Mesothelial cell of epicardium (in vitro differentiated cells): ENCODE results near the gene SLC2A10. TPM values are rescaled to one million over a fixed set of nuclear protein-coding genes. Genes with fewer than 3 reads are reported as not detected.

Experiments used
- DNase-seq, 2 experiments: peaks; one replicate each; pipeline ENCODE4 v3.0.0; 2021; ENCODE audit warnings: low spot score in 2 of 2; ENCODE audit not compliant: unreplicated experiment in 2 of 2
- H3K27ac Mint-ChIP-seq: 2 replicates; pipeline ENCODE4 v1.8.0; 2021; ENCODE audit warnings: mixed read lengths
- H3K27me3 Mint-ChIP-seq: 2 replicates; pipeline ENCODE4 v1.8.0; 2021; ENCODE audit warnings: low read depth, mixed read lengths
- H3K36me3 Mint-ChIP-seq: 2 replicates; pipeline ENCODE4 v1.8.0; 2021; ENCODE audit warnings: mixed read lengths
- H3K4me1 Mint-ChIP-seq: 2 replicates; pipeline ENCODE4 v1.8.0; 2021; ENCODE audit warnings: mixed read lengths
- H3K4me3 Mint-ChIP-seq: 2 replicates; pipeline ENCODE4 v1.8.0; 2021; ENCODE audit warnings: mild to moderate bottlenecking, moderate library complexity, mixed read lengths
- H3K9me3 Mint-ChIP-seq: 2 replicates; pipeline ENCODE4 v1.8.0; 2021; ENCODE audit warnings: mixed read lengths
- CTCF ChIP-seq: fragments of 200-600 bp; sonication (generic); IDR thresholded peaks from one replicate; pipeline ENCODE4 v1.5.0; 2021; ENCODE audit warnings: antibody characterized with exemption; ENCODE audit not compliant: unreplicated experiment
- total RNA-seq: library from RNA; stranded (reverse); gene quantifications from 3 replicates; pipeline ENCODE4 v1.2.1, GENCODE V29; 2021

Gene SLC2A10
- 21.7 to 23.8 TPM (median 22.2 TPM) in 3 replicates for total RNA-seq

- peaks cover 4% of the 10 kb centered on the region for H3K9me3 Mint-ChIP-seq
- no peaks in the 10 kb centered on the region for H3K27me3 Mint-ChIP-seq
- H3K27ac Mint-ChIP-seq = peak within 1 kb of the TSS; percentile 97
- peak within 1 kb of the TSS; percentile 93 for H3K4me3 Mint-ChIP-seq
- peak; percentile 45 to 61 for DNase-seq
- no peak for TF ChIP-seq CTCF
- H3K36me3 Mint-ChIP-seq = no peaks in the 10 kb centered on the region
- H3K4me1 Mint-ChIP-seq = peaks cover 27% of the 10 kb centered on the region
Observed at GRCh38 chr20:46709459-46710152, at the start of gene SLC2A10. TSS of gene SLC2A10 (plus strand) at chr20:46709649. CDS start at chr20:46709737, 88 bp downstream.

GRCh38 chr20:46660487-46660886, 49.0 kb upstream of the SLC2A10 start:
- no peak overlapping the region for H3K27ac Mint-ChIP-seq
- H3K9me3 Mint-ChIP-seq = peaks cover 28% of the 10 kb centered on the region
- no peaks in the 10 kb centered on the region for H3K27me3 Mint-ChIP-seq
- no peak for TF ChIP-seq CTCF
- no peak for DNase-seq
- peaks cover 45% of the 10 kb centered on the region for H3K36me3 Mint-ChIP-seq
- no peak overlapping the region for H3K4me3 Mint-ChIP-seq
- no peaks in the 10 kb centered on the region for H3K4me1 Mint-ChIP-seq

GRCh38 chr20:46661659-46662058, 47.8 kb upstream of the SLC2A10 start:
- Mint-ChIP-seq H3K4me1 (no peaks in the 10 kb centered on the region), H3K4me3 (no peak overlapping the region), H3K27ac (no peak overlapping the region), H3K9me3 (peaks cover 27% of the 10 kb centered on the region), H3K27me3 (no peaks in the 10 kb centered on the region), H3K36me3 (peaks cover 44% of the 10 kb centered on the region)
- TF ChIP-seq CTCF = no peak
- DNase-seq = no peak

- no peak overlapping the region for H3K27ac Mint-ChIP-seq
- no peaks in the 10 kb centered on the region for H3K4me1 Mint-ChIP-seq
- no peak for DNase-seq
- TF ChIP-seq CTCF = no peak
- no peak overlapping the region for H3K4me3 Mint-ChIP-seq
- H3K9me3 Mint-ChIP-seq = peaks cover 20% of the 10 kb centered on the region
- peaks cover 41% of the 10 kb centered on the region for H3K36me3 Mint-ChIP-seq
- no peaks in the 10 kb centered on the region for H3K27me3 Mint-ChIP-seq
Observed at GRCh38 chr20:46663531-46663930, 45.9 kb upstream of the SLC2A10 start.

- Mint-ChIP-seq H3K9me3 (peaks cover 19% of the 10 kb centered on the region), H3K27ac (no peak overlapping the region)
Observed at GRCh38 chr20:46665602-46666001, 43.8 kb upstream of the SLC2A10 start.

More at GRCh38 chr20:46665602-46666001, 43.8 kb upstream of the SLC2A10 start:
- no peak for TF ChIP-seq CTCF
- H3K4me3 Mint-ChIP-seq = no peak overlapping the region
- no peak for DNase-seq
- no peaks in the 10 kb centered on the region for H3K4me1 Mint-ChIP-seq
- H3K27me3 Mint-ChIP-seq = no peaks in the 10 kb centered on the region
- H3K36me3 Mint-ChIP-seq = peaks cover 42% of the 10 kb centered on the region
